Fibroblast of mammary gland (primary cell): Measurements from ENCODE around the gene RFC5.

ENCODE experiments used
- DNase-seq: peaks from one replicate; pipeline ENCODE4 v3.0.0-alpha.2; 2010; ENCODE audit warnings: low read depth
- H3K4me3 ChIP-seq: 2 replicates; pipeline ENCODE4 v1.5.1; 2011; ENCODE audit warnings: low read depth, mild to moderate bottlenecking, low read length, moderate library complexity; ENCODE audit not compliant: control insufficient read depth
- CTCF ChIP-seq: conservative IDR thresholded peaks from 2 replicates; pipeline ENCODE4 v1.5.1; 2011; ENCODE audit warnings: low read depth, low read length, inconsistent platforms; ENCODE audit not compliant: control insufficient read depth, insufficient read depth

RFC5 gene

GRCh38 chr12:118035190-118036041, 18.9 kb downstream of the RFC5 start:
- DNase-seq = peak; percentile 62
- peak; percentile 37 for TF ChIP-seq CTCF
- no peak overlapping the region for H3K4me3 ChIP-seq

GRCh38 chr12:118036672-118037411, 20.3 kb downstream of the RFC5 start:
- DNase-seq = no peak
- no peak for TF ChIP-seq CTCF
- H3K4me3 ChIP-seq = no peak overlapping the region

GRCh38 chr12:118038137-118038536, 21.6 kb downstream of the RFC5 start:
- no peak overlapping the region for H3K4me3 ChIP-seq
- TF ChIP-seq CTCF = no peak
- DNase-seq = no peak

GRCh38 chr12:118042091-118042490, 25.6 kb downstream of the RFC5 start:
- DNase-seq = no peak
- H3K4me3 ChIP-seq = no peak overlapping the region
- TF ChIP-seq CTCF = no peak

- no peak for TF ChIP-seq CTCF
- no peak overlapping the region for H3K4me3 ChIP-seq
- no peak for DNase-seq
These were observed 27.6 kb downstream of the RFC5 start for GRCh38 chr12:118044075-118044474.

GRCh38 chr12:118044577-118044976, 28.1 kb downstream of the RFC5 start:
- no peak for DNase-seq
- TF ChIP-seq CTCF = no peak
- no peak overlapping the region for H3K4me3 ChIP-seq

- DNase-seq = no peak
- TF ChIP-seq CTCF = no peak
- no peak overlapping the region for H3K4me3 ChIP-seq
These were observed 29.9 kb downstream of the RFC5 start for GRCh38 chr12:118046430-118046829.
